GM18499 (cell line): Measurements from ENCODE around the gene LDHD.

Experiments used
- ATAC-seq: cut with Tn5 transposase; IDR thresholded peaks from one replicate; pipeline ENCODE4 v1.9.1; 2021; ENCODE audit warnings: moderate number of reproducible peaks; ENCODE audit not compliant: insufficient read depth, unreplicated experiment

The LDHD gene

GRCh38 chr16:75114946-75115825 lies 1.4 kb downstream of the LDHD start:
- no peak for ATAC-seq

- no peak for ATAC-seq
Observed at GRCh38 chr16:75114179-75114945, 2.2 kb downstream of the LDHD start.

DNA sequence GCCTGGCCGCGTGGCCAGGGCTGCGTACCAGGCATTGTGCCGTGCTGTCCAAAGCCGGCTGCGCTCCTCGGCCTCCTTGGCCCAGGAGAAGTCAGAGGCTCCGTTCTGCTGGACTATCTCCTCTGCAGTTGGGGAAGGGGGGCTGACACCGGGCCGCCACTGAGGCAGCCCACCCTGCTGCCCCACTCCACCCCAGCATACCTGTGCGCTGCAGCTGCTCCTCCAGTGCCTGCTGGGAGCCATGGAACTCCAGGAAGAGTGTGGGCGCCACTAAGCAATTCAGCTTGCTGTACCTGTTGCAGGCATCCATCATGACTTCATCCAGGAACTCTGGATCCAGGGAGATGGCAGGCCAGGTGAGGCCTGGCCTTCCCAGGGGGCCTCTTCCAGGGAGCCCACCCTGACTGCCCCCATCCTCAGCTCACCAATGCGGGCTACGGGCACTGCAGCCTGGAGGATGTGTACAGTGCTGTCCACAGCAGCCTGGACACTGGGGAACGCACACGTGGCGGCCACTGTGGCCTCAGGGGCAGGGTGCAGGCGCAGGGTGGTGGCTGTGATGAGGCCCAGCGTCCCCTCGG lies 2.9 kb downstream of the LDHD start:
- ATAC-seq, result no peak

GRCh38 chr16:75112734-75113491 lies 3.7 kb downstream of the LDHD start:
- no peak for ATAC-seq

GRCh38 chr16:75111961-75112733 lies 4.4 kb downstream of the LDHD start:
- ATAC-seq, result no peak

- no peak for ATAC-seq
Observed at GRCh38 chr16:75111514-75111940, 5.1 kb downstream of the LDHD start.

DNA sequence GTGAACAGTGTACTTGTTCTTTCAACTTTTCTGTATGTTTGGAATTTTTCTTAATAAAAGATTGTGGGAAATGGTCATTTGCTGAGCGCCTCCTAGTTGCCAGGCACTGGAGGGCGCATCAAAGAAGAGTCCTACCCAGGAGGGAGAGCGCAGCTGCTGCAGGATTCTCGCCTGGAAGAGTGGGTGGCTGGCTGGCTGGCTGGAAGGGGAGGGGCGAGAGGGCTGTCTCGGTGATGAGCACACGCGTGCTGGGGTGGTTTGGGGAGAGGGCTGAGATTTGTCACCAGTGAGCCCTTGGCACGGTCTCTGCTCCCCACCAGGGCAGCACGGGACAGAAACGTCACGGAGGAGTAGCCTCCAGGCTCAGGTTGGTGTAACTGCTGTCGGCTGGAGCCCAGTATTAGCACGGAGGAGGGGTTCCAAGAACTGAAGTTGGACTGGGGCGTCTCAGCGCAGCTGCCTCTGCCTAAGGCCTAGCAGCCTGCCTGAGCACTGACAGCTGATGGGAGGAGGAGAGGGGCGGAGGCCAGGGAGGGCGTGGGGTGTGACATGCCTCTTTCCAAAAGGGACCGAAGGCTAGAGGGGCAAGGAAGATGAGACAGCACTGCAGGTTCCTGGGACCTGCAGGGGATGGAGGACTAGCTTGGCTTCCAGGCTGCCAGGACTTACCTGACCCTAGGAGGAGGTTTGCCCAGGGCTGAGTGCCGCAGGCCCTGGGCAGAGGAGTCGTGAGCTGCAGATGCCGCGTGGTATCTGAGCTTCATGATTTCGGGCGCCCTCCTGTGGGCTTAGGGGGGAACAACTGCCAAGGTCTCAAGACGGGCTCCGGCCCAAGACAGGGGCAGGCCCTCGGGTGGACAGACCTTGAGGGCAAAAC lies 5.7 kb downstream of the LDHD start:
- no peak for ATAC-seq

- no peak for ATAC-seq
Observed at GRCh38 chr16:75109732-75110243, 6.8 kb downstream of the LDHD start.

GRCh38 chr16:75108792-75109731 lies 7.5 kb downstream of the LDHD start:
- no peak for ATAC-seq

DNA sequence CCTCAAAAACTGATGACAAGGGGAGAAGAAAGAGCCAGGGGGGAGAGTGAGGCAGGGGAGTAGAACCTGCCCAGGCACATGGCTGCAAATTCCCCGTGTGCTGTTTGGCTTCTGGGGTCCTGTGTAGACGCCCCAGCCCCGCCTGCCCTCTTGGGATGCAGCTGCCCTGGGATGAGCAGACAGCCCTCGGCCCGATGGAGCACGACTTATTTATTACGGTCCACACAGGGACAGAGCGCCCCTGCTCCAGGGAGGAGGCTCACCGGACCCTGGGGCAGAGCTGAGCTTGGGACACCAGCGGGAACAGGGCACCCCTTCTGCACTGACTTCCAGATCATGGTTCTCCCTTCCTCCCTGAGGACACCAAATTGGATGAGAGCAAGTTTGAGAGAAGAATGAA lies 9.1 kb downstream of the LDHD start:
- no peak for ATAC-seq

DNA sequence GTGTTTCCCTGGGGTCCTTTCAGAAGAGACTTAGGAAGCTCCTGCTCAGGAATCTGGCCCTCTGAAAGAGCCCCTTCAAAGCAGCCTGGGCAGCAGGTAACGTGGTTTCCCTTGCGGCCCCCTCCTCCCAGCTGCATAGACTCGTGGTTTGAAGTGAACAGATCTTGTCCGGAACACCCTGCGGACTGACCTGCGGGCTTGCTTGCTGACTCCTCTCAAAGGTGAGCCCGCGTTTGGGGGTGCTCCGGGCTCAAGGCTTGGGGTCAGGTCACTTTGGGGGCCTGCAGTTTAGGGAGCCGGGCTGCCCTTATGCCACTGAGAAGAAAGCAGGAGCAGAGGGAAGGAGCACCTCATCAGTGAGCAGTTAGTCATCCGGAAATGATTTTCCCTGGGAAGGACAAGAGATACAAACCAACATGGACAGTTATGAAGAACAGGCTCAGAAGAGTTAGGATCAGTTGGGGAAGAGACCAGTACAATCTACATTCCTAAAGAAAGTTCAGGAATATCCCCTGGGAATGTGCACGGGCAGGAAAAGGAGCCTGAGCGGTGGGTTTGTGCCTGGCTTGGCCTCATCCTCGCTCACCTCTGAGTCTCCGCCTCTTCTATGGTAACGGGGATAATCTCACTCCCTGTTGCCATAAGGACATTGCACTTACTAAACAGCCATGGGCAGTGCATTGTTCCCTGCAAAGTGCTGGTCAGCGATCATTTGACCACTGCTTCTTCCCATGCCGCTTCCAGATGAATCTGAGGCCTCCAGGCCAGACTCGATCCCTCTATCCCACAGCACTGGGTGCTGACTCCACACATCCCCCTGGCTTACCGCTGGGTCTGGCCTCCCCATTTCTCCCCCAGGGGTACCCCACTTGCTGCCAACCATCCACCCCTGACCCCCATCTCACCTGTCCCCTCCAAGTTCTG lies 10.0 kb downstream of the LDHD start:
- ATAC-seq, result no peak

- ATAC-seq, result no peak
Observed at GRCh38 chr16:75105306-75106061, 11.1 kb downstream of the LDHD start.

GRCh38 chr16:75104836-75105235 lies 11.7 kb downstream of the LDHD start:
- ATAC-seq, result no peak

- ATAC-seq, result no peak
Observed at GRCh38 chr16:75103994-75104393, 12.6 kb downstream of the LDHD start.

DNA sequence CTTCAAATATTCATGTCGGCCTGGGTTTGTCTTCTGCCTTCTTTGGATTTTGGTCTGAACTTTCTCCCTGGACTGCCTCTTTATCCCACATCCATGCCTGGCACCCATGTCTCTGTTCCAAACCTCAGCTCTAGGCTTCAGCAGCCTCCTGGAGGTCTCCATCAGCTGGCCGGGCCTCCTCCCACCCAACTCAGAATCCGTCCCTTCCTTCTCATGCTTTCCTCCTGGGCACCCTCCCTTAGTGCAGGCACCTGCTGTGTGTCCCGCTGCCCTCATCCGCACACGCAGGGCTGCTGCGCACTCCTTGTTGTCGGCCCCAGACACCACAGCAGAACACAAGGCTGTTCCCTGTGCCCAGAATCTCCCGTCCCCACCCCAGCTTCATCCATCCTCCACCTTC lies 14.0 kb downstream of the LDHD start:
- no peak for ATAC-seq

DNA sequence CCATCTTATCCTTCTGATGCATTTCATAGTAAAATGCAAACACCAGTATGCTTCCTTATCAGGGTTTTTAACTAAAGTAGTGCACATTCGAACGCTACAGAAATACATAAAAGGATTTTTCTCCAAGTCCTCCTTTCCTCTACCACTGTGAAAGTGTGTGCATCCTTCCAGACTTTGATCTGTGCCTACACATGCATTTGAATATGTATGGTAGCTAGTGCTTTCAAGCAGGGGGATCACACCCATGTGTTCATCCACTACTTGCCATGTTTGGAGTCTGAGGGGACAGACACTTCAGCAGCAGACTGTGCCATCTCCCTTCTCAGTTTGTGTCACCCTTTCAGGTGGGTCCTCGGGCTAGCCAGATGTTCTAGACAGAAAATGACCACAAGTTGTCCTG lies 14.9 kb downstream of the LDHD start:
- no peak for ATAC-seq
